Measurements from ENCODE around the gene KCTD19. TPM values are rescaled to one million over a fixed set of nuclear protein-coding genes. Genes with fewer than 3 reads are reported as not detected.
A peak's percentile ranks its signal among the peaks of the same experiment; 100 is the strongest.
"Not testable (repeated sequence)": the region's sequence is repeated elsewhere in the genome, so short reads cannot be mapped to it uniquely, and the experiment has no call there.

KCTD19 gene
- total RNA-seq (2014; rRNA removed) (not detected in 2 replicates), Bru-seq, nascent RNA (percentile 5 among the genes with signal in this experiment), BruChase-seq, experiment 1, labeled RNA remaining after a 6-hour chase (percentile 6 among the genes with signal in this experiment), BruChase-seq, experiment 2, labeled RNA remaining after a 2-hour chase (not detected)
- long read RNA-seq, partial matches to known transcripts: 0 of 2 reads
- long read RNA-seq, other reads (novel, unspliced or antisense): 2 of 2 reads

GRCh38 chr16:67326472-67327309 is at the start of gene KCTD19, which contains the start of gene LRRC36:
Gene KCTD19 (minus strand): TSS chr16:67326741. CDS start chr16:67326707, 34 bp downstream.
Gene LRRC36 (plus strand): TSS chr16:67326815. CDS start chr16:67326863, 48 bp downstream.
- H2AFZ ChIP-seq (ENCODE audit: low read length): no peak within 1 kb of the TSS
- no peaks in the 10 kb centered on the region for H3K27me3 ChIP-seq (ENCODE audit: low read length)
- H3K79me2 ChIP-seq (ENCODE audit: low read length): no peaks in the 10 kb centered on the region
- no peaks in the 10 kb centered on the region for H3K9me3 ChIP-seq (ENCODE audit: low read length)
- ChIA-PET CTCF (no interaction called here), POLR2A (ENCODE audit: unreplicated experiment) (no interaction called here)
- no peaks in the 10 kb centered on the region for H3K9me2 ChIP-seq (replicated peaks; ENCODE audit: low read length)
- ATAC-seq (no peak), DNase-seq (no peak)
- H3K4me3 ChIP-seq (ENCODE audit: low read length): no peak within 1 kb of the TSS
- no peaks in the 10 kb centered on the region for H3K36me3 ChIP-seq (ENCODE audit: low read depth, low read length)
- intact Hi-C loops (cut with micrococcal nuclease): no loop called here
- no TSS peak for BruUV-seq (replicated peaks)
- TF ChIP-seq EZH2 (IDR thresholded peaks at IDR 0.05; ENCODE audit: low read length, unreplicated experiment) (no peak), EZH2phosphoT487 (IDR thresholded peaks at IDR 0.05; ENCODE audit: borderline replicate concordance, low read length) (no peak), CTCF (conservative IDR thresholded peaks at IDR 0.05; ENCODE audit: low read depth, low read length) (no peak)
- H4K20me1 ChIP-seq (ENCODE audit: low read length): no peaks in the 10 kb centered on the region
- H3F3A ChIP-seq (ENCODE audit: low read length, unreplicated experiment): no peaks in the 10 kb centered on the region
- peaks cover 5% of the 10 kb centered on the region; the same call in 1 of the 2 replicates for H3K4me1 ChIP-seq (ENCODE audit: insufficient read depth, low read length)
- no peak within 1 kb of the TSS for H3K27ac ChIP-seq (ENCODE audit: low read length)
- H3K9ac ChIP-seq (ENCODE audit: low read length): no peak within 1 kb of the TSS
- no peak within 1 kb of the TSS for H3K4me2 ChIP-seq (ENCODE audit: low read length)

- intact Hi-C loops (cut with micrococcal nuclease); POLR2A ChIA-PET (ENCODE audit: unreplicated experiment): not testable (repeated sequence)
- CTCF ChIA-PET: interaction anchor here (0.6 kb wide), 1 partner anchor 15 kb away, joined by 13 read pairs; no protein-coding TSS in a partner anchor
Observed at GRCh38 chr16:67376012-67376411, 49.5 kb upstream of the KCTD19 start.

GRCh38 chr16:67372664-67373063 is 46.1 kb upstream of the KCTD19 start:
- POLR2A ChIA-PET (ENCODE audit: unreplicated experiment): no interaction called here
- no peak overlapping the region for H3K27ac ChIP-seq (ENCODE audit: low read length)
- no peak overlapping the region for H3K4me3 ChIP-seq (ENCODE audit: low read length)
- H3K9me3 ChIP-seq (ENCODE audit: low read length): no peaks in the 10 kb centered on the region
- no peaks in the 10 kb centered on the region for H4K20me1 ChIP-seq (ENCODE audit: low read length)
- H3K36me3 ChIP-seq (ENCODE audit: low read depth, low read length): no peaks in the 10 kb centered on the region
- DNase-seq (peak; percentile 42), ATAC-seq (no peak)
- H2AFZ ChIP-seq (ENCODE audit: low read length): no peak overlapping the region
- CTCF ChIA-PET: interaction anchor here (0.7 to 1.0 kb wide), 3 partner anchors 55 to 273 kb away, joined by 3 to 6 read pairs (median 3); no protein-coding TSS in a partner anchor
- intact Hi-C loops (cut with micrococcal nuclease): no loop called here
- no peaks in the 10 kb centered on the region for H3K4me1 ChIP-seq (ENCODE audit: insufficient read depth, low read length)
- H3K79me2 ChIP-seq (ENCODE audit: low read length): no peaks in the 10 kb centered on the region
- no peak overlapping the region for H3K4me2 ChIP-seq (ENCODE audit: low read length)
- no TSS peak for BruUV-seq (replicated peaks)
- no peaks in the 10 kb centered on the region for H3K9me2 ChIP-seq (replicated peaks; ENCODE audit: low read length)
- no peaks in the 10 kb centered on the region for H3F3A ChIP-seq (ENCODE audit: low read length, unreplicated experiment)
- no peaks in the 10 kb centered on the region for H3K27me3 ChIP-seq (ENCODE audit: low read length)
- H3K9ac ChIP-seq (ENCODE audit: low read length): no peak overlapping the region
- TF ChIP-seq EZH2phosphoT487 (IDR thresholded peaks at IDR 0.05; ENCODE audit: borderline replicate concordance, low read length): no peak
- TF ChIP-seq EZH2 (IDR thresholded peaks at IDR 0.05; ENCODE audit: low read length, unreplicated experiment): no peak
- peak; percentile 63 for TF ChIP-seq CTCF (conservative IDR thresholded peaks at IDR 0.05; ENCODE audit: low read depth, low read length)

More at GRCh38 chr16:67376012-67376411, 49.5 kb upstream of the KCTD19 start:
- not testable (repeated sequence) for H3K9ac ChIP-seq (ENCODE audit: low read length); H2AFZ ChIP-seq (ENCODE audit: low read length); H3K4me1 ChIP-seq (ENCODE audit: insufficient read depth, low read length); H3K36me3 ChIP-seq (ENCODE audit: low read depth, low read length); H3K27me3 ChIP-seq (ENCODE audit: low read length); H3K9me3 ChIP-seq (ENCODE audit: low read length); DNase-seq; BruUV-seq (replicated peaks); H3K9me2 ChIP-seq (replicated peaks; ENCODE audit: low read length); H3K79me2 ChIP-seq (ENCODE audit: low read length); H3K4me2 ChIP-seq (ENCODE audit: low read length); H3F3A ChIP-seq (ENCODE audit: low read length, unreplicated experiment); H3K4me3 ChIP-seq (ENCODE audit: low read length); H3K27ac ChIP-seq (ENCODE audit: low read length); ATAC-seq; H4K20me1 ChIP-seq (ENCODE audit: low read length)

Measured in PC-3 (cell line).